Measurements from ENCODE around the gene CRKL. TPM values are rescaled to one million over a fixed set of nuclear protein-coding genes. Genes with fewer than 3 reads are reported as not detected.

Gene CRKL
- total and polyA plus RNA-seq, 4 donors = 12.0 to 45.5 (median 22.6) TPM

DNA sequence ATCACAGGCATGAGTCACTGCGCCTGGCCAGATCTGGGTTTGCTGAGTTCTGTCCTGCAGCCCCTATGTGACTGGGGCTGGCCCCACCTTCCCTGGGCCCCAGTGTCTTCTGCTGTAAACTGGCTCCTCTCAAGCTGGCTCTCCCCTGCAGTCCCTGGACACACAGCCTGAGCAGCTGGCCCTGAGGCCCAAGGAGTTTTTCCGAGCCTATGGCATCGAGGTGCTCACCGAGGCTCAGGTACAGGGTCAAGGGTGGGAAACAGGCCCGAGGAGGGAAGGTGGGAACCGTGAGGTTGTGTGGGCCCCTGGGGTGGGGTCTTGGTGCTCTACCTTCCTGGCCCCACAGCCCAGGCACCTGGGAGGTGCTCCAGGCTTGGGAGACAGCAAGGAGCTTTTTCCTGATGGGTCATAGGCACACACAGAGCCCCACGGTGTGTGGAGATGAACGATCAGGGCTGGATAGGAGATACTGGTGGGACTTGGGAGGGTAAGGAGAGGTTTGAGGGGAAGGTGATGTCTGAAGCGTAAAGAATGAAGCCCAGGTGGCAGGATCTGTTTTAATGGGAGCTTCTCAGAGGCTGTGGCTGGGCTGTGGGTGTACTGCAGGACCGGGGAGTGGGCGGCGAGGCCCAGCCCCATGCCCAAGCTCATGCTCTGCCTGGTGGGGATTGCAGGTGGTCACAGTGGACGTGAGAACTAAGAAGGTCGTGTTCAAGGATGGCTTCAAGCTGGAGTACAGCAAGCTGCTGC lies 58.5 kb downstream of the CRKL start:
- 87% methylated on average over 14 of the region's 14 CpGs for WGBS
- DNase-seq (ENCODE audit: low spot score) = no peak
- Histone ChIP-seq H3K27me3 (ENCODE audit: control insufficient read depth in 4 of 4, insufficient read depth in 4 of 4, low read length in 3 of 4) (no peaks in the 10 kb centered on the region), H3K36me3 (ENCODE audit: control insufficient read depth in 4 of 4, insufficient read depth in 3 of 4, low read depth in 1 of 4, low read length in 3 of 4) (no peaks in the 10 kb centered on the region), H3K9ac (ENCODE audit: low read depth in 1 of 2, low read length in 2 of 2) (no peak overlapping the region), H3K4me3 (ENCODE audit: low read depth in 1 of 3, low read length in 3 of 3) (no peak overlapping the region), H3K27ac (ENCODE audit: low read depth in 1 of 2, low read length in 2 of 2) (no peak overlapping the region), H3K9me3 (ENCODE audit: control insufficient read depth in 4 of 4, low read length in 3 of 4) (no peaks in the 10 kb centered on the region), H3K4me1 (ENCODE audit: control insufficient read depth in 4 of 4, insufficient read depth in 4 of 4, low read length in 3 of 4) (peaks cover 7 to 15% (median 10%) of the 10 kb centered on the region in 4 donors)
- no peak for TF ChIP-seq SP1 (IDR thresholded peaks at IDR 0.05)
- TF ChIP-seq, protein P1, sequence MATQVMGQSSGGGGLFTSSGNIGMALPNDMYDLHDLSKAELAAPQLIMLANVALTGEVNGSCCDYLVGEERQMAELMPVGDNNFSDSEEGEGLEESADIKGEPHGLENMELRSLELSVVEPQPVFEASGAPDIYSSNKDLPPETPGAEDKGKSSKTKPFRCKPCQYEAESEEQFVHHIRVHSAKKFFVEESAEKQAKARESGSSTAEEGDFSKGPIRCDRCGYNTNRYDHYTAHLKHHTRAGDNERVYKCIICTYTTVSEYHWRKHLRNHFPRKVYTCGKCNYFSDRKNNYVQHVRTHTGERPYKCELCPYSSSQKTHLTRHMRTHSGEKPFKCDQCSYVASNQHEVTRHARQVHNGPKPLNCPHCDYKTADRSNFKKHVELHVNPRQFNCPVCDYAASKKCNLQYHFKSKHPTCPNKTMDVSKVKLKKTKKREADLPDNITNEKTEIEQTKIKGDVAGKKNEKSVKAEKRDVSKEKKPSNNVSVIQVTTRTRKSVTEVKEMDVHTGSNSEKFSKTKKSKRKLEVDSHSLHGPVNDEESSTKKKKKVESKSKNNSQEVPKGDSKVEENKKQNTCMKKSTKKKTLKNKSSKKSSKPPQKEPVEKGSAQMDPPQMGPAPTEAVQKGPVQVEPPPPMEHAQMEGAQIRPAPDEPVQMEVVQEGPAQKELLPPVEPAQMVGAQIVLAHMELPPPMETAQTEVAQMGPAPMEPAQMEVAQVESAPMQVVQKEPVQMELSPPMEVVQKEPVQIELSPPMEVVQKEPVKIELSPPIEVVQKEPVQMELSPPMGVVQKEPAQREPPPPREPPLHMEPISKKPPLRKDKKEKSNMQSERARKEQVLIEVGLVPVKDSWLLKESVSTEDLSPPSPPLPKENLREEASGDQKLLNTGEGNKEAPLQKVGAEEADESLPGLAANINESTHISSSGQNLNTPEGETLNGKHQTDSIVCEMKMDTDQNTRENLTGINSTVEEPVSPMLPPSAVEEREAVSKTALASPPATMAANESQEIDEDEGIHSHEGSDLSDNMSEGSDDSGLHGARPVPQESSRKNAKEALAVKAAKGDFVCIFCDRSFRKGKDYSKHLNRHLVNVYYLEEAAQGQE (IDR thresholded peaks at IDR 0.05) = no peak
- TF ChIP-seq YY1 (IDR thresholded peaks at IDR 0.05) = no peak
- TF ChIP-seq FOXA1 (IDR thresholded peaks at IDR 0.05) = no peak
- TF ChIP-seq ATF3 (IDR thresholded peaks at IDR 0.05) = no peak
- TF ChIP-seq NR2F2 (IDR thresholded peaks at IDR 0.05) = no peak
- no peak for TF ChIP-seq HNF4G (IDR thresholded peaks at IDR 0.05)
- no peak for TF ChIP-seq GABPA (IDR thresholded peaks at IDR 0.05 in 1 of 2, conservative IDR thresholded peaks at IDR 0.05 in 1 of 2)
- TF ChIP-seq RXRA (IDR thresholded peaks at IDR 0.05) = no peak
- TF ChIP-seq, protein P2, sequence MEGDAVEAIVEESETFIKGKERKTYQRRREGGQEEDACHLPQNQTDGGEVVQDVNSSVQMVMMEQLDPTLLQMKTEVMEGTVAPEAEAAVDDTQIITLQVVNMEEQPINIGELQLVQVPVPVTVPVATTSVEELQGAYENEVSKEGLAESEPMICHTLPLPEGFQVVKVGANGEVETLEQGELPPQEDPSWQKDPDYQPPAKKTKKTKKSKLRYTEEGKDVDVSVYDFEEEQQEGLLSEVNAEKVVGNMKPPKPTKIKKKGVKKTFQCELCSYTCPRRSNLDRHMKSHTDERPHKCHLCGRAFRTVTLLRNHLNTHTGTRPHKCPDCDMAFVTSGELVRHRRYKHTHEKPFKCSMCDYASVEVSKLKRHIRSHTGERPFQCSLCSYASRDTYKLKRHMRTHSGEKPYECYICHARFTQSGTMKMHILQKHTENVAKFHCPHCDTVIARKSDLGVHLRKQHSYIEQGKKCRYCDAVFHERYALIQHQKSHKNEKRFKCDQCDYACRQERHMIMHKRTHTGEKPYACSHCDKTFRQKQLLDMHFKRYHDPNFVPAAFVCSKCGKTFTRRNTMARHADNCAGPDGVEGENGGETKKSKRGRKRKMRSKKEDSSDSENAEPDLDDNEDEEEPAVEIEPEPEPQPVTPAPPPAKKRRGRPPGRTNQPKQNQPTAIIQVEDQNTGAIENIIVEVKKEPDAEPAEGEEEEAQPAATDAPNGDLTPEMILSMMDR (IDR thresholded peaks at IDR 0.05; ENCODE audit: low read depth, low read length, missing input control) = no peak

GRCh38 chr22:20976291-20976877 lies 59.2 kb downstream of the CRKL start:
- no peak overlapping the region for H3K27ac ChIP-seq (ENCODE audit: low read depth in 1 of 2, low read length in 2 of 2)
- no peak for DNase-seq (ENCODE audit: low spot score)
- peaks cover 7 to 21% (median 15%) of the 10 kb centered on the region in 4 donors for H3K4me1 ChIP-seq (ENCODE audit: control insufficient read depth in 4 of 4, insufficient read depth in 4 of 4, low read length in 3 of 4)
- H3K4me3 ChIP-seq (ENCODE audit: low read depth in 1 of 3, low read length in 3 of 3) = no peak overlapping the region
- H3K36me3 ChIP-seq (ENCODE audit: control insufficient read depth in 4 of 4, insufficient read depth in 3 of 4, low read depth in 1 of 4, low read length in 3 of 4) = no peaks in the 10 kb centered on the region
- TF ChIP-seq RAD21 (IDR thresholded peaks at IDR 0.05) (no peak), TAF1 (conservative IDR thresholded peaks at IDR 0.05) (no peak), HNF4G (IDR thresholded peaks at IDR 0.05) (no peak), NR2F2 (IDR thresholded peaks at IDR 0.05) (no peak), JUND (IDR thresholded peaks at IDR 0.05) (no peak), HNF4A (conservative IDR thresholded peaks at IDR 0.05) (no peak), ATF3 (IDR thresholded peaks at IDR 0.05) (no peak), GABPA (IDR thresholded peaks at IDR 0.05 in 1 of 2, conservative IDR thresholded peaks at IDR 0.05 in 1 of 2) (no peak), EGR1 (IDR thresholded peaks at IDR 0.05; ENCODE audit: low read depth in 2 of 2) (no peak), FOXA2 (IDR thresholded peaks at IDR 0.05) (no peak), RXRA (IDR thresholded peaks at IDR 0.05) (no peak), SP1 (IDR thresholded peaks at IDR 0.05) (no peak)
- TF ChIP-seq, protein P1 (IDR thresholded peaks at IDR 0.05) = no peak
- TF ChIP-seq, protein P2 (IDR thresholded peaks at IDR 0.05; ENCODE audit: low read depth, low read length, missing input control) = no peak
- H3K9ac ChIP-seq (ENCODE audit: low read depth in 1 of 2, low read length in 2 of 2) = no peak overlapping the region
- no peaks in the 10 kb centered on the region for H3K27me3 ChIP-seq (ENCODE audit: control insufficient read depth in 4 of 4, insufficient read depth in 4 of 4, low read length in 3 of 4)
- 87% methylated on average over 24 of the region's 24 CpGs for WGBS
- H3K9me3 ChIP-seq (ENCODE audit: control insufficient read depth in 4 of 4, low read length in 3 of 4) = no peaks in the 10 kb centered on the region

All from liver (tissue), 9 donors.